ENCODE results near the gene TSKS.

DNA sequence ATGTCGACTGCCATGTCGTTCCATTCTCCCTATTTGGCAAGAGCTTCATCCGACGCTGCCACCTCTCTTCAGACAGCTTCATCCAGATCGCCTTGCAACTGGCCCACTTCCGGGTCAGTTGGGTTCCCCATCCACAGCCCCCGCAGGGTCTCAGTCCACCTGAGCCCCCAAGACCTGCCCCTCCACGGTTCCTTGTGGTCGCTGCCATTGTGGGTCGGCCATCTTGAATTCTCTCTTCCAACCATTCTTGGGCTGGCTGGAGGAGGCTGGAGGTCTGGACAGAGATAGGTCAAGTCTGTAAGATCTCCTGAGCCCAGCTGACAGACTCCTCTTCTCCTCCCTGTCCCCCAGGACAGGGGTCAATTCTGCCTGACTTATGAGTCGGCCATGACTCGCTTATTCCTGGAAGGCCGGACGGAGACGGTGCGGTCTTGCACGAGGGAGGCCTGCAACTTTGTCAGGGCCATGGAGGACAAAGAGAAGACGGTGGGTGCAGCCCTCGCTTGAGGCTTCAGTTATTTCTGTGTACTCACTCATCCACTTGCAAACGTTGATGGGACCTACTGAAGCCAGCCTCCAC is 52.6 kb downstream of the TSKS start:
- no peak for TF ChIP-seq EZH2 (IDR thresholded peaks at IDR 0.05; ENCODE audit: insufficient read depth, poor library complexity, severe bottlenecking)
- no peak for TF ChIP-seq EZH2phosphoT487 (IDR thresholded peaks at IDR 0.05; ENCODE audit: insufficient read depth, low read depth)

Measured in GM23248 (cell line).